Activated T-helper 1 cell treated with anti-CD3 and anti-CD28 coated beads, Interleukin-2, amount 50 U/mL, for 16 hours (primary cell): ENCODE data around the gene ORAI1.
A peak's percentile ranks its signal among the peaks of the same experiment; 100 is the strongest.
"Not testable (repeated sequence)": the region's sequence is repeated elsewhere in the genome, so short reads cannot be mapped to it uniquely, and the experiment has no call there.

ENCODE experiments used
- DNase-seq, 2 donors: peaks; one replicate each; pipeline ENCODE4 v3.0.0-alpha.2; 2020; ENCODE audit warnings: low read depth in 1 of 2, low spot score in 1 of 2

ORAI1 gene

GRCh38 chr12:121648458-121649028, 22.2 kb downstream of the ORAI1 start:
- no peak for DNase-seq

DNA sequence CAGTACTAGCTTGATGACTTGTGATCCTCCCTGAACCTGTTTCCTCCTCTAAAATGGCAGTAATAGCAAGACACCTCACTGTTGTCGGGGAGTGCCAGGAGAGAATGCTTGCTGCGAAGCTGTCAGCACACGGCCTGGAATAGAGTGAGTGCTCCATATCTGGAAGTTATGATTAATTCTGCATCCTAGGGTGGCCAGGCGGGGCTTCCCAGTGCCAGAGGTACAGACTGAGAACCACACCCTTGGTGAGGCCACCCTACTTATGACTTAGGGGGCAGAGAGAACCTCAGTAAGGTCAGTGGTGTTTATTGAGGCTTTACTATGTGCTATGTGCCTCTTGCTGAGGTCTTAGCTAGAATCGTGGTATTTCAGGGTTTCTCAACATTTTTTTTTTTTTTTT, 23.0 kb downstream of the ORAI1 start:
- no peak for DNase-seq

DNA sequence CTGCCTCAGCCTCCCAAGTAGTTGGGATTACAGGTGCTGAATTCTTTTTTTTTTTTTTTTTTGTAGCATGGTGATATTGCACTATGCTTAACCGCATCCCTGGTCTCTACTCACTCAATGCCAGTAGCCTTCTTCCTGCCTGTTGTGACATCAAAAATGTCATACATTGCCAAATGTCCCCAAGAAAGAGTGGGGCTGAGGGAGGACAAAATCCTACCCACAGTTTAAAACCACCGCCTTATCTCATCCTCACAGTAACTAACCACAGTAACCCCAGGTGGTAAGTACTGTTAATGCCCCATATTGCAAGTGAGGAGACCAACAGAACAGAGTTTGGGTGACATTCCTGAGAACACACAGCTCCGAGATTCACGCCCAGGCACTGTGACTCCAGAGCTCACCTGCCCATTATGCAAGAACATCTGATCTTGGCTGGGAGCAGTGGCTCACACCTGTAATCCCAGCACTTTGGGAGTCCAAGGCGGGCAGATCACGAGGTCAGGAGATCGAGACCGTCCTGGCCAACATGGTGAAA, 23.6 kb downstream of the ORAI1 start:
- no peak for DNase-seq

GRCh38 chr12:121651320-121651719, 25.0 kb downstream of the ORAI1 start:
- DNase-seq = no peak

GRCh38 chr12:121652767-121653497, 26.6 kb downstream of the ORAI1 start:
- DNase-seq = no peak

GRCh38 chr12:121653999-121654398, 27.7 kb downstream of the ORAI1 start:
- DNase-seq = no peak

DNA sequence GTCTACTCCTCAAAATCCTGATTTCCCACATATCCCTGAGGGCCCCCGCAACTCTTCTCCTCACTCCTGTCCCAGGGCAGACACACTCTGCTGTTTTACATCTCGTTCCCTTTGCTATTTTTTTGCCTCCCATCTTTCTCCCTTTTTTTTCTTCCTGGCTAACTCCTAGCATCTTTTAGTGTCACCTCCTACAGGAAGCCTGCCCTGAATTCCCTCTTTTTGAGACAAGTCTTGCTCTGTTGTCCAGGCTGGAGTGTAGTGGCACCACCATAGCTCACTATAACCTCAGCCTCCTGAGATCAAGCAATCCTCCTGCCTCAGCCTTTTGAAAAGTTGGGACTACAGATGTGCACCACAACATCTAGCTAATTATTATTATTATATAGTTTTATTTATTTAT, 29.8 kb downstream of the ORAI1 start:
- DNase-seq = no peak

GRCh38 chr12:121657305-121658008, 31.1 kb downstream of the ORAI1 start:
- DNase-seq = no peak

DNA sequence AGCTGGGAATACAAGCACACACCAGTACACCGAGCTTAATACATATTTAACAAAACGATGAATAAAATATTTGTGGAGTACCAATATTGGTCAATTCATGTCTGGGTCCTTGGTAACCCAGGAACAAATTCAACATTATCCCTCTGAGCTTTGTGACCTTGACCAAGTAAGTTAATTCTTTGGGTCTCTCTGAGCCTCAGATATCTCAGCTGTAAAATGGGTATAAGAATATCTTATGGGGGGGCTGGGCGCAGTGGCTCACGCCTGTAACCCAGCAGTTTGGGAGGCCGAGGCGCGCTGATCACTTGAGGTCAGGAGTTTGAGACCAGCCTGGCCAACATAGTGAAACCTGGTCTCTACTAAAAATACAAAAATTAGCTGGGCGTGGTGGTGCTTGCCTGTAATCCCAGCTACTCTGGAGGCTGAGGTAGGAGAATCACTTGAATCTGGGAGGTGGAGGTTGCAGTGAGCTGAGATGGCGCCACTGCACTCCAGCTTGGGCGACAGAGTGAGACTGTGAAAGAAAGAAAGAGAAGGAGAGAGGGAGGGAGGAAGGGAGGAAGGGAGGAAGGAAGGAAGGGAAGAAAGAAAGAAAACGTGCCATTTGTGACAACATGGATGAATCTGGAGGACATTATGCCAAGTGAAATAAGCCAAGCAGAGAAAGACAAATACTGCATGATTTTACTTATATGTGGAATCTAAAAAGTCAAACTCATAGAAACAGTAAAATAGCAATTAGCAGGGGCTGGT, 35.2 kb downstream of the ORAI1 start:
- DNase-seq = not testable (repeated sequence)

GRCh38 chr12:121663610-121663929, 37.2 kb downstream of the ORAI1 start:
- no peak for DNase-seq

- not testable (repeated sequence) for DNase-seq
Measured at GRCh38 chr12:121666829-121667228, 40.5 kb downstream of the ORAI1 start.

GRCh38 chr12:121668750-121669520, 42.6 kb downstream of the ORAI1 start:
- peak; percentile 22 to 23 for DNase-seq

DNA sequence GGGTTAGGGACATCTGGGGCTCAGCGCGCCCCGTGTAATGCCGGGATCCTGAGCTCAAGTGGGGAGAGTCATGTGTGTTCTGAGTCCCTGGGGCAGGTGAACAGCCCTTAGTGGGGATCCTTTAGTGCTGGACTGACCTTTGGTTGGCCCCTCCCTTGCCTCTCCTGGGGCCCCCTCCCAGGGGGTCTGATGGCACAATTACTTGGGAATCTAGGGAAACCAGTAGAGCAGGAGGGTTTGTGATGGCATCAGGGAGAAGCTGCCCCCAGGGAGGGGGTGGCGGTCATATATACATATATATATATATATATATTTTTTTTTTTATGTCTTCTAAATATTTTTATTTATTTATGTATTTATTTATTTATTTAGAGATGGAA, 43.2 kb downstream of the ORAI1 start, which contains the start of gene MORN3:
Gene MORN3 (minus strand): TSS at position 134 of the 380 bp plus-strand sequence. CDS start 171 bp downstream, outside the sequence.
- no peak for DNase-seq

GRCh38 chr12:121673013-121673511, 46.7 kb downstream of the ORAI1 start:
- DNase-seq = no peak

GRCh38 chr12:121676190-121676589, 49.9 kb downstream of the ORAI1 start:
- DNase-seq = no peak

GRCh38 chr12:121678305-121678704, 52.0 kb downstream of the ORAI1 start:
- DNase-seq = no peak

DNA sequence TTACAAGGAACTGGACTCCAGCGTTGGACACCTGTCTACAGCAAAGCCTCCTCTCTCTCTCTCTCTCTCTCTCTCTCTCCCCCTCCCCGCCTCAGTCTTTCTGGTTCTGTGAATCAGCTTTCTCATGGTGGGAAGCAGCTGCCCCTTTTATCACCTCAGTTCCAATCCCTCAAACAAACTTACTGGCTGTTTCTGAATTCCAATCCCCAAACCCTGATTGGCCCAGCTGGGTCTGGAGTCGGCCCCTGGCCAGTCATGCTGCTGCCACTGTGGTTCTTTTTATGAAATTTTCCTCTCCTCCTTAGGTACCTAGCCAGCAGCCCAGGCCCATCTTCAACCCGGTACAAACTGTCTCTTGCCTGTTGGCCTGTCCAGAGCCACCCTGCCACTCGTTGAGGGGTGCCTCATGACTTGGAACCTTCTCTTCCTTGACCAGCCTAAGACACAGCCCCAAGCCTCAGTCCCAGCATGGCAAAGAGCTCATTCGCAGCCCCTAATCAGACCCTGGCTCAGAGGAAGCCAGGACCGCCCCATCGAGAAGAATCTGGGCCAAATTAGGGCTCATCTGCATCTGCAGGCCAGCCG, 52.5 kb downstream of the ORAI1 start:
- no peak for DNase-seq

DNA sequence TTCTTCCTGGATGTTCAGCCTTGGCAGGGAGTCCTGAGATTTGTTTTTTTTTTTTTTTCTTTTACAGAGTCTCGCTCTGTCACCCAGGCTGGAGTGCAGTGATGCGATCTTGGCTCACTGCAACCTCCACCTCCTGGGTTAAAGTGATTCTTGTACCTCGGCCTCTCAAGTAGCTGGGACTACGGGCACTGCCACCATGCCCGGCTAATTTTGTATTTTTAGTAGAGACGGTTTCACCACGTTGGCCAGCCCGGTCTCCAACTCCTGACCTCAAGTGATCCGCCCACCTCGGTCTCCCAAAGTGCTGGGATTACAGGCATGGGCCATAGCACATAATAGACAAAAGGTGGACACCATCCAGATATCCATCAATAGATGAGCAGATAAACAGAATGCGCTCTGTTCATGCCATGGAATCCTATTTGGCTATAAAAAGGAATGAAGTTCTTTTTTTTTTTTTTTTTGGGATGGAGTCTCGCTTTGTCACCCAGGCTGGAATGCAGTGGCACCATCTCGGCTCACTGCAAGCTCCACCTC, 53.4 kb downstream of the ORAI1 start:
- DNase-seq = not testable (repeated sequence)

GRCh38 chr12:121688966-121689365, 62.6 kb downstream of the ORAI1 start:
- DNase-seq = no peak

- no peak for DNase-seq
Measured at GRCh38 chr12:121689430-121689829, 63.1 kb downstream of the ORAI1 start.
